K562 (cell line): ENCODE data around the gene PGPEP1. TPM values are rescaled to one million over a fixed set of nuclear protein-coding genes. Genes with fewer than 3 reads are reported as not detected.
A peak's percentile ranks its signal among the peaks of the same experiment; 100 is the strongest.

ENCODE experiments used
- ASH1L ChIP-seq: fragments of 450-650 bp; IDR thresholded peaks from 2 replicates; pipeline ENCODE4 v1.6.1; 2018; ENCODE audit warnings: borderline replicate concordance, mild to moderate bottlenecking, low read depth; ENCODE audit not compliant: partially characterized antibody
- CBFB ChIP-seq: sonication (generic); formaldehyde crosslinking; IDR thresholded peaks from 2 replicates; pipeline ENCODE4 v1.4.0; 2020; ENCODE audit warnings: mild to moderate bottlenecking, missing genetic modification reagents
- CBX5 ChIP-seq: IDR thresholded peaks from 2 replicates; pipeline ENCODE4 v1.6.1; 2014; ENCODE audit warnings: low read depth, borderline replicate concordance
- DNMT1 ChIP-seq: fragments of 450-650 bp; IDR thresholded peaks from 2 replicates; pipeline ENCODE4 v1.6.1; 2016; ENCODE audit warnings: antibody characterized with exemption, mild to moderate bottlenecking
- JUNB ChIP-seq: fragments of 450-650 bp; formaldehyde crosslinking; conservative IDR thresholded peaks from 2 replicates; pipeline ENCODE4 v1.4.0; 2020; ENCODE audit warnings: mild to moderate bottlenecking
- MAFK ChIP-seq: IDR thresholded peaks from 2 replicates; pipeline ENCODE4 v1.6.1; 2011; ENCODE audit warnings: low read length, improper control_type of control experiment
- MEF2A ChIP-seq: IDR thresholded peaks from 2 replicates; pipeline ENCODE4 v1.6.1; 2011; ENCODE audit warnings: low read depth, mild to moderate bottlenecking, low read length, moderate library complexity; ENCODE audit not compliant: control insufficient read depth
- RFX7 ChIP-seq: fragments of 250-450 bp; sonication (Bioruptor Pico); IDR thresholded peaks from 2 replicates; pipeline ENCODE4 v1.5.1; 2021; ENCODE audit warnings: mild to moderate bottlenecking
- TBP ChIP-seq: optimal IDR thresholded peaks from 2 replicates; pipeline ENCODE3; 2011; ENCODE audit warnings: low read depth, low read length, improper control_type of control experiment
- TCF15 ChIP-seq: fragments of 250-450 bp; sonication (Bioruptor Pico); IDR thresholded peaks from 2 replicates; pipeline ENCODE4 v1.8.0; 2022; ENCODE audit warnings: moderate library complexity, mild to moderate bottlenecking, inconsistent platforms
- TRIM28 ChIP-seq: fragments of 450-650 bp; IDR thresholded peaks from 2 replicates; pipeline ENCODE4 v1.6.1; 2017
- XRCC5 ChIP-seq: fragments of 200-400 bp; formaldehyde crosslinking; IDR thresholded peaks from 2 replicates; pipeline ENCODE4 v1.6.1; 2017; ENCODE audit warnings: low read depth, mild to moderate bottlenecking, low read length
- ZNF644 ChIP-seq: fragments of 200-800 bp; sonication (Bioruptor generic); IDR thresholded peaks from 2 replicates; pipeline ENCODE4 v1.6.1; 2016; ENCODE audit warnings: low read depth, missing genetic modification characterization, missing compliant biosample characterization
- polyA plus RNA-seq, 8 experiments: library from polyadenylated mRNA; depleted of rRNA in 4 of 8; stranded (reverse) in 5 of 8; unstranded in 3 of 8; fragments of >200 nt; fragmentation: Nextera tagmentation in 2 of 8; fragmentation: Illumina TruSeq in 1 of 8; extraction: Ambion mirVana in 2 of 8; extraction: Trizol in 1 of 8; gene quantifications; 2 replicates each; pipeline versions ENCODE4 v1.2.1 to v1.2.3, GENCODE V29; 2011 to 2014; ENCODE audit warnings: inconsistent platforms in 1 of 8, missing spikeins in 1 of 8
- total RNA-seq, 7 experiments: library from RNA; depleted of rRNA in 6 of 7; stranded (reverse); fragments of >200 nt in 6 of 7; fragmentation: Illumina TruSeq in 2 of 7; extraction: Trizol in 2 of 7; gene quantifications; 2 replicates each; pipeline versions ENCODE4 v1.2.1 to v1.2.3, GENCODE V29; 2011 to 2021; ENCODE audit warnings: low replicate concordance in 1 of 7
- TF ChIP-seq, protein P1 (sequence below), 2 experiments: IDR thresholded peaks in 1 of 2; conservative IDR thresholded peaks in 1 of 2; 2 replicates each; pipeline ENCODE4 v1.6.1; 2016; ENCODE audit warnings: low read depth in 2 of 2, mild to moderate bottlenecking in 1 of 2, missing compliant biosample characterization in 1 of 2, missing genetic modification characterization in 1 of 2, moderate library complexity in 1 of 2
- TF ChIP-seq, protein P2 (sequence below): fragments of 250-450 bp; sonication (Bioruptor Pico); IDR thresholded peaks from 2 replicates; pipeline ENCODE4 v1.9.0; 2021; ENCODE audit warnings: mild to moderate bottlenecking

The PGPEP1 gene
- total and polyA plus RNA-seq, 9 of the 15 experiments (the other 6 are each of a cell fraction or from before 2014, with no cell fraction given), result 10.0 to 69.6 (median 33.5) TPM

DNA sequence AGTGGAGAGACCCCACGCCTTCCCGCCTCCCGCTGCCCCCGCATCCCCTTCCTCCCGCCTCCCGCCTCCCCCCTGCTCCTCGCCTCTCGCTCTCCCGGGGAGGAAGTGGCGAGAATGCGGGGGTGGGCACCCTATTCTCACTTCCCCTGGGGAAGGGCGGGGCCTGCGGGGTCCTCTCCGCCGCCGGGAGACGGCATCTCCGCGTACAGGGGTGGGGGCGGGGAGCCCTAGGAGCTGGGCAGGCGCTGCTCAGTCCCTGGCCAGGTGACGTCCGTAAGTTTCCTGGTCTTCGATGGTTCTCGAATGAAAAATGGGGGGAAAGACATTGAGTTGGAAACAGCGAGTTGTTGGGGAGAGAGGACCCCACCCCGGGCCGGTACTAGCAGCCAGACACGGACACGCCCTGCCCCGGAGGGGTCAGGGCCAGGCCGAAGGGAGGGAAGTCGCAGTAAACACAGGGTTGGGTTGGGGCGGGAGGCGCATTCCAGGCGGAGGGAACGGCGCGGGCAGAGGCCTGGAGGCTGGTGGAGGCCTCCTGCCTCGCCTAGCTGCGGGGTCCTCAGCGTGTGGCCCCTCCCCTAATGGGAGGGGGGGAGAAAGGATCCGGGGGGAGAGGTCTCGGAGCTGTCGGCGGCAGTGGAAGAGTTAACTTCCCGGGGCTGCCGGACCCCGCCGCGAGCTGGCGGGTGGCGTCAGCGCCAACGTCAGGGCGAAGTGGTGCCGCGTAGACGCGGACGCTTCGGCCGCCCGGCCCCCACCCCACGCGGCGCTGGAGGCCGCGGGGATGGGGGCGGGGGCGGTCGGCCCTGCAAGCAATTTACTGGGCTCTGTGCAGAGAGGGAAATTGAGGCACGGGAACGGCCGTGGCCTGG, 48.6 kb upstream of the PGPEP1 start (continued):
- TF ChIP-seq, protein P1, sequence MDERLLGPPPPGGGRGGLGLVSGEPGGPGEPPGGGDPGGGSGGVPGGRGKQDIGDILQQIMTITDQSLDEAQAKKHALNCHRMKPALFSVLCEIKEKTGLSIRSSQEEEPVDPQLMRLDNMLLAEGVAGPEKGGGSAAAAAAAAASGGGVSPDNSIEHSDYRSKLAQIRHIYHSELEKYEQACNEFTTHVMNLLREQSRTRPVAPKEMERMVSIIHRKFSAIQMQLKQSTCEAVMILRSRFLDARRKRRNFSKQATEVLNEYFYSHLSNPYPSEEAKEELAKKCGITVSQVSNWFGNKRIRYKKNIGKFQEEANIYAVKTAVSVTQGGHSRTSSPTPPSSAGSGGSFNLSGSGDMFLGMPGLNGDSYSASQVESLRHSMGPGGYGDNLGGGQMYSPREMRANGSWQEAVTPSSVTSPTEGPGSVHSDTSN (CRISPR knock-in tag; IDR thresholded peaks at IDR 0.05; ENCODE audit: low read depth), result no peak
- TF ChIP-seq, protein P1 (tag; conservative IDR thresholded peaks at IDR 0.05; ENCODE audit: low read depth), result no peak
- no peak for TF ChIP-seq JUNB (CRISPR knock-in tag)
- no peak for TF ChIP-seq MAFK
- TF ChIP-seq ZNF644 (tag), result no peak
- TF ChIP-seq TRIM28, result no peak
- TF ChIP-seq, protein P2, sequence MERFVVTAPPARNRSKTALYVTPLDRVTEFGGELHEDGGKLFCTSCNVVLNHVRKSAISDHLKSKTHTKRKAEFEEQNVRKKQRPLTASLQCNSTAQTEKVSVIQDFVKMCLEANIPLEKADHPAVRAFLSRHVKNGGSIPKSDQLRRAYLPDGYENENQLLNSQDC (CRISPR knock-in tag), result no peak; the same call in 1 of the 2 replicates
- peak; percentile 44 for TF ChIP-seq TBP
- TF ChIP-seq TCF15 (CRISPR knock-in tag), result no peak
- TF ChIP-seq XRCC5, result 0 out of 2 replicates have a peak, but pooled peaks have one; percentile 20
- TF ChIP-seq CBFB (CRISPR knock-in tag), result no peak
- TF ChIP-seq DNMT1, result 0 out of 2 replicates have a peak, but pooled peaks have one; percentile 52
- TF ChIP-seq MEF2A, result no peak
- no peak for TF ChIP-seq CBX5
- no peak for TF ChIP-seq RFX7 (CRISPR knock-in tag)
- TF ChIP-seq ASH1L, result no peak
